HCT116 (cell line): Measurements from ENCODE around the gene ABL2. TPM values are rescaled to one million over a fixed set of nuclear protein-coding genes. Genes with fewer than 3 reads are reported as not detected.
"Not testable (repeated sequence)": the region's sequence is repeated elsewhere in the genome, so short reads cannot be mapped to it uniquely, and the experiment has no call there.

Experiments
- ATAC-seq: fragments of 200-7000 bp; cut with Tn5 transposase; 2 replicates; pipeline ENCODE4 v1.9.1; 2020; ENCODE audit warnings: mild to moderate bottlenecking, moderate library complexity
- BruUV-seq: library from RNA; stranded (reverse); fragments of 400-500 nt; replicated peaks from 2 replicates; lab custom pipeline; 2021; lab: Mats Ljungman, UMichigan
- CTCF ChIA-PET: fragments of 300-600 bp; sonication (Branson Sonifier 250); formaldehyde crosslinking; loops from one replicate; lab custom pipeline; 2021; ENCODE audit warnings: antibody characterized with exemption; lab: Charles Lee
- POLR2A ChIA-PET: fragments of 300-600, 350-600 bp; sonication (Branson Sonifier 250); formaldehyde crosslinking; loops from one replicate; lab custom pipeline; 2021; ENCODE audit warnings: antibody characterized with exemption; lab: Charles Lee
- RAD21 ChIA-PET, 2 experiments: fragments of 300-600 bp; sonication (Branson Sonifier 250); formaldehyde crosslinking; loops; one replicate each; lab custom pipeline; 2023; ENCODE audit warnings: low total read pairs in 2 of 2; ENCODE audit not compliant: uncharacterized antibody in 2 of 2, unreplicated experiment in 2 of 2, low non-redundant PET in 1 of 2; lab: Charles Lee
- DNase-seq: peaks from one replicate; pipeline ENCODE4 v3.0.0-alpha.2; 2010; ENCODE audit warnings: low read depth, low spot score
- H2AFZ ChIP-seq: fragments of 200-600 bp; shearing (Covaris generic), sonication (generic); 2 replicates; pipeline ENCODE4 v1.6.1; 2017; ENCODE audit warnings: low read depth, mixed run types, mixed read lengths, antibody characterized with exemption, low read length; ENCODE audit not compliant: poor library complexity, severe bottlenecking
- H3K27ac ChIP-seq: 2 replicates; pipeline ENCODE4 v1.5.1; 2012; ENCODE audit warnings: low read depth, low read length
- H3K27me3 ChIP-seq: fragments of 200-600 bp; sonication (generic); 2 replicates; pipeline ENCODE4 v1.6.1; 2016; ENCODE audit warnings: mixed run types, low read length, mixed read lengths; ENCODE audit not compliant: insufficient read depth
- H3K36me3 ChIP-seq, 2 experiments: fragments of 200-500 bp in 1 of 2; fragments of 200-600 bp in 1 of 2; sonication (Bioruptor generic) in 1 of 2; sonication (generic) in 1 of 2; 2 replicates each; pipeline versions ENCODE4 v1.5.1 to v1.6.1; 2014 to 2016; ENCODE audit warnings: low read length in 2 of 2, inconsistent platforms in 1 of 2, mixed read lengths in 1 of 2, mixed run types in 1 of 2; ENCODE audit not compliant: insufficient read depth in 2 of 2, control insufficient read depth in 1 of 2
- H3K4me1 ChIP-seq, 2 experiments: fragments of 200-600 bp in 1 of 2; sonication (generic) in 1 of 2; 2 replicates each; pipeline versions ENCODE4 v1.5.1 to v1.6.1; 2012 to 2017; ENCODE audit warnings: low read length in 2 of 2, inconsistent platforms in 1 of 2, mild to moderate bottlenecking in 1 of 2, mixed read lengths in 1 of 2, mixed run types in 1 of 2, moderate library complexity in 1 of 2; ENCODE audit not compliant: insufficient read depth in 2 of 2, control insufficient read depth in 1 of 2
- H3K4me2 ChIP-seq: fragments of 200-600 bp; sonication (generic); 2 replicates; pipeline ENCODE4 v1.6.1; 2017; ENCODE audit warnings: mixed run types, low read length, mixed read lengths
- H3K4me3 ChIP-seq, 2 experiments: fragments of 200-600 bp in 1 of 2; sonication (generic) in 1 of 2; replicated peaks in 1 of 2; 2 replicates each; pipeline ENCODE4 v1.5.1; 2011 to 2016; ENCODE audit warnings: low read length in 2 of 2, control low read depth in 1 of 2, low read depth in 1 of 2, mild to moderate bottlenecking in 1 of 2, mixed read lengths in 1 of 2, mixed run types in 1 of 2
- H3K79me2 ChIP-seq: fragments of 200-600 bp; sonication (generic); 2 replicates; pipeline ENCODE4 v1.6.1; 2017; ENCODE audit warnings: mild to moderate bottlenecking, mixed run types, low read length, moderate library complexity, mixed read lengths; ENCODE audit not compliant: insufficient read depth
- H3K9ac ChIP-seq: fragments of 200-600 bp; sonication (generic); 2 replicates; pipeline ENCODE4 v1.6.1; 2016; ENCODE audit warnings: low read length, mixed read lengths
- H3K9me2 ChIP-seq: fragments of 200-600 bp; sonication (generic), shearing (Covaris generic); 2 replicates; pipeline ENCODE4 v1.6.1; 2017; ENCODE audit warnings: mixed run types, mild to moderate bottlenecking, moderate library complexity; ENCODE audit not compliant: insufficient read depth
- H3K9me3 ChIP-seq, 2 experiments: fragments of 200-500 bp in 1 of 2; fragments of 200-600 bp in 1 of 2; sonication (Bioruptor generic) in 1 of 2; sonication (generic) in 1 of 2; 2 replicates each; pipeline ENCODE4 v1.6.1; 2014 to 2017; ENCODE audit warnings: low read length in 2 of 2, mixed read lengths in 2 of 2, inconsistent platforms in 1 of 2, low read depth in 1 of 2, mild to moderate bottlenecking in 1 of 2, mixed run types in 1 of 2, moderate library complexity in 1 of 2; ENCODE audit not compliant: control insufficient read depth in 1 of 2, insufficient read depth in 1 of 2
- H4K20me1 ChIP-seq: fragments of 200-600 bp; sonication (generic), shearing (Covaris generic); 2 replicates; pipeline ENCODE4 v1.6.1; 2017; ENCODE audit warnings: mixed run types, mild to moderate bottlenecking, moderate library complexity; ENCODE audit not compliant: insufficient read depth
- CBX3 ChIP-seq: IDR thresholded peaks from 2 replicates; pipeline ENCODE4 v1.6.1; 2012; ENCODE audit warnings: low read depth
- ELF1 ChIP-seq: IDR thresholded peaks from 2 replicates; pipeline ENCODE4 v1.6.1; 2012; ENCODE audit warnings: low read depth, borderline replicate concordance
- EZH2 ChIP-seq: fragments of 200-600 bp; sonication (generic); IDR thresholded peaks from 2 replicates; pipeline ENCODE4 v1.6.1; 2017; ENCODE audit warnings: antibody characterized with exemption, mixed run types
- JUND ChIP-seq: IDR thresholded peaks from 2 replicates; pipeline ENCODE4 v1.6.1; 2012
- SIN3A ChIP-seq: IDR thresholded peaks from 2 replicates; pipeline ENCODE4 v1.6.1; 2012; ENCODE audit warnings: low read depth
- SP1 ChIP-seq: IDR thresholded peaks from 2 replicates; pipeline ENCODE4 v1.6.1; 2012; ENCODE audit warnings: low read depth
- SRF ChIP-seq: IDR thresholded peaks from 2 replicates; pipeline ENCODE4 v1.6.1; 2012; ENCODE audit warnings: low read depth
- TCF7L2 ChIP-seq: IDR thresholded peaks from 2 replicates; pipeline ENCODE4 v1.7.0; 2011; ENCODE audit warnings: borderline replicate concordance, inconsistent platforms; ENCODE audit not compliant: insufficient read depth, insufficient read length; ENCODE audit errors: extremely low read depth
- YY1 ChIP-seq: IDR thresholded peaks from 2 replicates; pipeline ENCODE4 v1.6.1; 2011; ENCODE audit warnings: low read length, low read depth, moderate library complexity, mild to moderate bottlenecking; ENCODE audit not compliant: insufficient replicate concordance; ENCODE audit errors: extremely low read depth
- intact Hi-C: fragments of 100-400 bp; cut with micrococcal nuclease; formaldehyde crosslinking; loops from 2 replicates; pipeline ENCODE4 v1.10.0; 2022
- total RNA-seq: library from RNA; stranded (reverse); gene quantifications from one replicate; pipeline ENCODE4 v1.2.1, GENCODE V29; 2021; ENCODE audit not compliant: unreplicated experiment
- TF ChIP-seq, protein P1 (sequence below): IDR thresholded peaks from 2 replicates; pipeline ENCODE4 v1.6.1; 2011; ENCODE audit warnings: mild to moderate bottlenecking, low read length, moderate library complexity; ENCODE audit not compliant: insufficient replicate concordance; ENCODE audit errors: extremely low read depth
- TF ChIP-seq, protein P2 (sequence below), 3 experiments: fragments of 200-600 bp in 1 of 3; sonication (generic) in 1 of 3; IDR thresholded peaks in 2 of 3; conservative IDR thresholded peaks in 1 of 3; 2 replicates each; pipeline ENCODE4 v1.5.1; 2012 to 2017; ENCODE audit warnings: low read depth in 2 of 3, low read length in 2 of 3, antibody characterized with exemption in 1 of 3, borderline replicate concordance in 1 of 3, control low read depth in 1 of 3, mild to moderate bottlenecking in 1 of 3, mixed read lengths in 1 of 3, mixed run types in 1 of 3, moderate library complexity in 1 of 3; ENCODE audit not compliant: insufficient read depth in 1 of 3
- TF ChIP-seq, protein P3 (sequence below): IDR thresholded peaks from 2 replicates; pipeline ENCODE4 v1.6.1; 2012
- TF ChIP-seq, protein P4 (sequence below): IDR thresholded peaks from 2 replicates; pipeline ENCODE4 v1.6.1; 2012

The ABL2 gene
- total RNA-seq, 1 experiment from 2014 or later, result 22.9 TPM

- TF ChIP-seq, protein P1, sequence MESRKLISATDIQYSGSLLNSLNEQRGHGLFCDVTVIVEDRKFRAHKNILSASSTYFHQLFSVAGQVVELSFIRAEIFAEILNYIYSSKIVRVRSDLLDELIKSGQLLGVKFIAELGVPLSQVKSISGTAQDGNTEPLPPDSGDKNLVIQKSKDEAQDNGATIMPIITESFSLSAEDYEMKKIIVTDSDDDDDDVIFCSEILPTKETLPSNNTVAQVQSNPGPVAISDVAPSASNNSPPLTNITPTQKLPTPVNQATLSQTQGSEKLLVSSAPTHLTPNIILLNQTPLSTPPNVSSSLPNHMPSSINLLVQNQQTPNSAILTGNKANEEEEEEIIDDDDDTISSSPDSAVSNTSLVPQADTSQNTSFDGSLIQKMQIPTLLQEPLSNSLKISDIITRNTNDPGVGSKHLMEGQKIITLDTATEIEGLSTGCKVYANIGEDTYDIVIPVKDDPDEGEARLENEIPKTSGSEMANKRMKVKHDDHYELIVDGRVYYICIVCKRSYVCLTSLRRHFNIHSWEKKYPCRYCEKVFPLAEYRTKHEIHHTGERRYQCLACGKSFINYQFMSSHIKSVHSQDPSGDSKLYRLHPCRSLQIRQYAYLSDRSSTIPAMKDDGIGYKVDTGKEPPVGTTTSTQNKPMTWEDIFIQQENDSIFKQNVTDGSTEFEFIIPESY, result no peak
Observed at GRCh38 chr1:179278920-179279319, 49.4 kb upstream of the ABL2 start (continued).

DNA sequence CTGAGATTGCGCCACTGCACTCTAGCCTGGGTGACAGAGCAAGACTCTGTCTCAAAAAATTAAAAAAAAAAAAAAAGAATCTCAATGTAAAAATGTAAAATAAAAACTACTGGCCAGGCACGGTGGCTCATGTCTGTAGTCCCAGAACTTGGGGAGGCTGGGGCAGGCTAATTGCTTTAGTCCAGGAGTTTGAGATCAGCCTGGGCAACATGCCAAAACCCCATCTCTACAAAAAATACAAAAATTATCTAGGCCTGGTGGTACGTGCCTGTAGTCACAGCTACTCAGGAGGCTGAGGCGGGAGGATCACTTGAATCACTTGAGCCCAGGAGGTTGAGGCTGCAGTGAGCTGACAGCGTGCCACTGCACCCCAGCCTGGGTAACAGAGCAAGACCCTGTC lies 44.9 kb upstream of the ABL2 start:
- H3K4me1 ChIP-seq, H2AFZ ChIP-seq, DNase-seq, H3K4me3 ChIP-seq, H3K27ac ChIP-seq, H3K9me3 ChIP-seq, H3K9me2 ChIP-seq, H3K4me2 ChIP-seq, H3K79me2 ChIP-seq, H3K27me3 ChIP-seq, CTCF ChIA-PET, H3K36me3 ChIP-seq, H3K9ac ChIP-seq, RAD21 ChIA-PET, POLR2A ChIA-PET, ATAC-seq, H4K20me1 ChIP-seq, BruUV-seq, intact Hi-C loops: not testable (repeated sequence)

DNA sequence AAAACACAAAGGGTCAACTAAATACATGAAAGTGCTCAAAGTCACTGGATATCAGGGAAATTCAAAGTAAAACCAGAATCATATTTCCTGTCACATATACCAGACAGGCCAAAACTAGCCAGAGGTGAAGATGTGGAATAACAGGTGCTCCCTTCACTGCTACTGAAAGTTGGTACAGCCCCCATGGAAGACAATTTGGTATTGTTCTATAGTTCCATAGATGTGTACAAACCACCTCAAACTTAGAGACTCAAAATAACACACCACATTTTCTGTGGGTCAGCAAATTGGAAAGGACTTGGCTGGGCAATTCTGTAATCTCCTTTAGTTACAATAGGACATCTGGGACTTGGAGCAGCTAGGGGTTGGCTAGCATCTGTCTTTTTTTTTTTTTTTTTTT lies 39.6 kb upstream of the ABL2 start:
- RAD21 ChIA-PET, result no interaction called here
- Histone ChIP-seq H3K36me3 (no peaks in the 10 kb centered on the region), H3K4me3 (no peak overlapping the region), H3K4me1 (no peaks in the 10 kb centered on the region), H4K20me1 (no peaks in the 10 kb centered on the region), H2AFZ (no peak overlapping the region), H3K27me3 (no peaks in the 10 kb centered on the region), H3K4me2 (no peak overlapping the region), H3K27ac (no peak overlapping the region), H3K79me2 (no peaks in the 10 kb centered on the region), H3K9me2 (no peaks in the 10 kb centered on the region), H3K9ac (no peak overlapping the region), H3K9me3 (no peaks in the 10 kb centered on the region)
- no peak for ATAC-seq
- no peak for DNase-seq
- POLR2A ChIA-PET, result interaction anchor here (0.6 kb wide), 1 partner anchor 40 kb away, joined by 3 read pairs; no protein-coding TSS in a partner anchor
- intact Hi-C loops, result no loop called here
- CTCF ChIA-PET, result no interaction called here
- BruUV-seq, result no TSS peak
- TF ChIP-seq JUND (no peak), TCF7L2 (no peak), SRF (no peak), CBX3 (no peak), YY1 (no peak), ELF1 (no peak), SIN3A (no peak), EZH2 (no peak), SP1 (no peak)
- TF ChIP-seq, protein P2, sequence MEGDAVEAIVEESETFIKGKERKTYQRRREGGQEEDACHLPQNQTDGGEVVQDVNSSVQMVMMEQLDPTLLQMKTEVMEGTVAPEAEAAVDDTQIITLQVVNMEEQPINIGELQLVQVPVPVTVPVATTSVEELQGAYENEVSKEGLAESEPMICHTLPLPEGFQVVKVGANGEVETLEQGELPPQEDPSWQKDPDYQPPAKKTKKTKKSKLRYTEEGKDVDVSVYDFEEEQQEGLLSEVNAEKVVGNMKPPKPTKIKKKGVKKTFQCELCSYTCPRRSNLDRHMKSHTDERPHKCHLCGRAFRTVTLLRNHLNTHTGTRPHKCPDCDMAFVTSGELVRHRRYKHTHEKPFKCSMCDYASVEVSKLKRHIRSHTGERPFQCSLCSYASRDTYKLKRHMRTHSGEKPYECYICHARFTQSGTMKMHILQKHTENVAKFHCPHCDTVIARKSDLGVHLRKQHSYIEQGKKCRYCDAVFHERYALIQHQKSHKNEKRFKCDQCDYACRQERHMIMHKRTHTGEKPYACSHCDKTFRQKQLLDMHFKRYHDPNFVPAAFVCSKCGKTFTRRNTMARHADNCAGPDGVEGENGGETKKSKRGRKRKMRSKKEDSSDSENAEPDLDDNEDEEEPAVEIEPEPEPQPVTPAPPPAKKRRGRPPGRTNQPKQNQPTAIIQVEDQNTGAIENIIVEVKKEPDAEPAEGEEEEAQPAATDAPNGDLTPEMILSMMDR (IDR thresholded peaks at IDR 0.05 in 2 of 3, conservative IDR thresholded peaks at IDR 0.05 in 1 of 3; ENCODE audit: borderline replicate concordance in 1 of 3, insufficient read depth in 1 of 3, low read depth in 2 of 3, low read length in 2 of 3), result no peak
- TF ChIP-seq, protein P3, sequence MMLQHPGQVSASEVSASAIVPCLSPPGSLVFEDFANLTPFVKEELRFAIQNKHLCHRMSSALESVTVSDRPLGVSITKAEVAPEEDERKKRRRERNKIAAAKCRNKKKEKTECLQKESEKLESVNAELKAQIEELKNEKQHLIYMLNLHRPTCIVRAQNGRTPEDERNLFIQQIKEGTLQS, result no peak
- TF ChIP-seq, protein P4, sequence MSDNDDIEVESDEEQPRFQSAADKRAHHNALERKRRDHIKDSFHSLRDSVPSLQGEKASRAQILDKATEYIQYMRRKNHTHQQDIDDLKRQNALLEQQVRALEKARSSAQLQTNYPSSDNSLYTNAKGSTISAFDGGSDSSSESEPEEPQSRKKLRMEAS, result no peak
